WI38 (cell line): ENCODE measurements around the gene TPRX1.
"Not testable (repeated sequence)": the region's sequence is repeated elsewhere in the genome, so short reads cannot be mapped to it uniquely, and the experiment has no call there.

Source experiments
- H3K4me3 ChIP-seq: 2 replicates; pipeline ENCODE4 v1.5.1; 2011; ENCODE audit warnings: low read depth, mild to moderate bottlenecking, control low read depth, low read length
- CTCF ChIP-seq: IDR thresholded peaks from 2 replicates; pipeline ENCODE4 v1.5.1; 2012; ENCODE audit warnings: low read depth, mild to moderate bottlenecking, control low read depth, low read length

Gene TPRX1

GRCh38 chr19:47804451-47804850 is at the start of gene TPRX1:
Gene TPRX1, minus strand, starts transcription at chr19:47804551. Its CDS starts 12 bp downstream, at chr19:47804539.
- H3K4me3 ChIP-seq = not testable (repeated sequence)

GRCh38 chr19:47853003-47853402 is 48.7 kb upstream of the TPRX1 start:
- no peak overlapping the region for H3K4me3 ChIP-seq
- TF ChIP-seq CTCF = no peak

GRCh38 chr19:47848823-47849473 is 44.6 kb upstream of the TPRX1 start:
- peak; percentile 41 for TF ChIP-seq CTCF
- H3K4me3 ChIP-seq = no peak overlapping the region

GRCh38 chr19:47848425-47848822 is 44.1 kb upstream of the TPRX1 start:
- H3K4me3 ChIP-seq = no peak overlapping the region
- no peak for TF ChIP-seq CTCF

GRCh38 chr19:47842941-47843340 is 38.6 kb upstream of the TPRX1 start:
- no peak for TF ChIP-seq CTCF

GRCh38 chr19:47839913-47840312 is 35.6 kb upstream of the TPRX1 start:
- H3K4me3 ChIP-seq = no peak overlapping the region
- TF ChIP-seq CTCF = no peak

More at GRCh38 chr19:47842941-47843340, 38.6 kb upstream of the TPRX1 start:
- H3K4me3 ChIP-seq = no peak overlapping the region

GRCh38 chr19:47839411-47839810 is 35.1 kb upstream of the TPRX1 start:
- TF ChIP-seq CTCF = no peak
- no peak overlapping the region for H3K4me3 ChIP-seq

GRCh38 chr19:47836038-47836437 is 31.7 kb upstream of the TPRX1 start:
- H3K4me3 ChIP-seq = no peak overlapping the region
- TF ChIP-seq CTCF = no peak
